ENCODE measurements around the gene NSMCE4A. TPM values are rescaled to one million over a fixed set of nuclear protein-coding genes. Genes with fewer than 3 reads are reported as not detected.
A peak's percentile ranks its signal among the peaks of the same experiment; 100 is the strongest.

Gene NSMCE4A
- total and polyA plus RNA-seq, 2 of the 8 experiments (the other 6 are each of a cell fraction or from before 2014, with no cell fraction given) = 48.6 to 66.0 TPM

DNA sequence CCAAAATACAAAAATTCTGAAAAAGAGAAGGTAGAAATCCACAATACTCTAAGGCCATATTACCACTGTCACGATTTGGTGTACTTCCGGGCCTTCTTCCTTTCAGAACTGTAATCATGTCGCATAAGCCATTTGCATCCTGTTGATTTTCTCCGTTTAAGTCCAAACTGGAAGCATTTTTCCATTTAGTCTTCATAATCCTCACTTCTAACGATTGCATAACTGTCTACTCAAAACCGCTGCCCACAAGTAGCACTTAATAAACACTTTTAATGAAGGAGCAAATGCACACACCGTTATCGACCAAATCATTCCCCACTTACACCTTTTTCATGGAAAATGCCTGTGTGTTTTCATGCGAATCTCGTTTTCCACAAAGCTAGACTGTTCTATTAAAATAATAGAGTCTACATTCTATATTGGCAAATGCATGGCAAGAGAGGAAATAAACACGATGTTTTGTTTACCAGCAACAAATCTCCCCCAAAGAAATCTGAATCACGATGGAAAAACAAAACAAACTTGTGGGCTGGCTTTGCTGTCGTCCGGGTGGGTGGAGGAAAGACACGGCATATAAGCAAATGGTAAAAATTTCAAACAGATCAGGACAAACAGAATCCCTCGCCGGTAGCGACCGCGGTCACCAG lies 48.2 kb downstream of the NSMCE4A start:
- Histone ChIP-seq H3K79me2 (ENCODE audit: control insufficient read depth in 1 of 2, insufficient read depth in 2 of 2, low read length in 2 of 2) (peaks cover 0 to 48% of the 10 kb centered on the region in 2 experiments; a peak in 3 of 4 replicates), H3K9ac (replicated peaks in 1 of 4; ENCODE audit: extremely low read depth in 1 of 4, low read depth in 3 of 4, low read length in 3 of 4) (peak overlapping the region in 3 of 4 experiments; percentile 89 to 99 (median 97); a peak in 6 of 7 replicates), H3K4me2 (ENCODE audit: insufficient read depth in 1 of 2, low read depth in 2 of 2, low read length in 2 of 2) (peak overlapping the region; percentile 90 to 91), H2BK12ac (ENCODE audit: low read depth, low read length) (no peak overlapping the region), H3K23ac (ENCODE audit: insufficient read length) (no peak overlapping the region), H2BK20ac (ENCODE audit: low read length) (no peak overlapping the region), H3K9me3 (ENCODE audit: insufficient read depth in 2 of 2, low read depth in 1 of 2, low read length in 1 of 2) (no peaks in the 10 kb centered on the region), H4K91ac (replicated peaks; ENCODE audit: insufficient read length, low read length) (no peak overlapping the region), H3K23me2 (ENCODE audit: low read depth, low read length) (peaks cover 5% of the 10 kb centered on the region; the same call in 1 of the 2 replicates), H3K4me1 (replicated peaks in 1 of 4; ENCODE audit: control insufficient read depth in 3 of 4, insufficient read depth in 4 of 4, low read length in 3 of 4) (peaks cover 0 to 7% (median 1%) of the 10 kb centered on the region in 4 experiments; a peak in 3 of 7 replicates), H2BK15ac (ENCODE audit: low read length) (no peak overlapping the region), H3K27me3 (replicated peaks in 1 of 4; ENCODE audit: control insufficient read depth in 3 of 4, extremely low read depth in 1 of 4, insufficient read depth in 3 of 4, low read length in 3 of 4) (no peaks in the 10 kb centered on the region), H3K14ac (ENCODE audit: insufficient read length) (no peak overlapping the region), H3K27ac (ENCODE audit: low read depth, low read length) (no peak overlapping the region), H3K36me3 (ENCODE audit: control insufficient read depth in 2 of 4, insufficient read depth in 4 of 4, low read length in 3 of 4) (peaks cover 0 to 15% (median under 1%) of the 10 kb centered on the region in 4 experiments; a peak in 4 of 8 replicates), H2AK5ac (ENCODE audit: low read depth, low read length) (no peak overlapping the region), H4K5ac (ENCODE audit: insufficient read length, low read depth, low read length) (no peak overlapping the region), H3K79me1 (ENCODE audit: low read depth, low read length) (no peaks in the 10 kb centered on the region; the same call in 1 of the 2 replicates), H3K18ac (ENCODE audit: extremely low read depth, low read length) (no peak overlapping the region), H3K4me3 (ENCODE audit: extremely low read depth in 1 of 4, insufficient read depth in 2 of 4, low read depth in 3 of 4, low read length in 4 of 4) (peak overlapping the region; percentile 85 to 96 (median 90)), H2BK5ac (ENCODE audit: low read depth, low read length) (peak overlapping the region; percentile 81; the same call in 1 of the 2 replicates), H3K4ac (replicated peaks; ENCODE audit: insufficient read length, low read depth, low read length) (no peak overlapping the region), H2BK120ac (replicated peaks; ENCODE audit: low read depth, low read length) (no peak overlapping the region), H3K56ac (replicated peaks; ENCODE audit: insufficient read length, low read depth, low read length) (no peak overlapping the region), H4K8ac (ENCODE audit: extremely low read depth, insufficient read depth, low read length) (no peak overlapping the region), H2AFZ (ENCODE audit: low read length) (no peak overlapping the region), H4K20me1 (replicated peaks in 1 of 2; ENCODE audit: control insufficient read depth in 1 of 2, insufficient read depth in 2 of 2, low read length in 2 of 2) (peaks cover 0 to 2% of the 10 kb centered on the region in 2 experiments)
- ChIA-PET CTCF (ENCODE audit: partially characterized antibody) (interaction anchor here (0.6 kb wide), 1 partner anchor 1935 kb away, joined by 3 read pairs; no protein-coding TSS in a partner anchor), POLR2A (ENCODE audit: partially characterized antibody) (interaction anchor here (0.5 to 2.8 kb wide), 9 partner anchors 9 to 85 kb away, joined by 3 to 25 read pairs (median 4); no protein-coding TSS in a partner anchor)
- DNase-seq (ENCODE audit: low read depth in 1 of 2, low spot score in 2 of 2) = no peak
- no peak for FAIRE-seq
- WGBS, 2 experiments (ENCODE audit: extremely low coverage in 1 of 2, insufficient coverage in 1 of 2, insufficient read length in 1 of 2, insufficient replicate concordance in 2 of 2, low coverage in 1 of 2, low lambda C conversion rate in 2 of 2, missing lambda C conversion rate in 1 of 2) = 12% methylated on average over 20 of the region's 20 CpGs; no CpG with 5 or more reads in 1 of the 2 experiments
- TF ChIP-seq EZH2 (IDR thresholded peaks at IDR 0.05; ENCODE audit: low read depth, low read length, severe bottlenecking) = no peak
- TF ChIP-seq, protein P1, sequence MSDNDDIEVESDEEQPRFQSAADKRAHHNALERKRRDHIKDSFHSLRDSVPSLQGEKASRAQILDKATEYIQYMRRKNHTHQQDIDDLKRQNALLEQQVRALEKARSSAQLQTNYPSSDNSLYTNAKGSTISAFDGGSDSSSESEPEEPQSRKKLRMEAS (IDR thresholded peaks at IDR 0.05) = no peak

All from H1 (cell line).